H1 (cell line): ENCODE results near the gene PACSIN2. TPM values are rescaled to one million over a fixed set of nuclear protein-coding genes. Genes with fewer than 3 reads are reported as not detected.

Experiments used
- CTCF ChIA-PET: fragments of 300-600 bp; sonication (Branson Sonifier 250); formaldehyde crosslinking; loops from one replicate; lab custom pipeline; 2021; ENCODE audit not compliant: partially characterized antibody; lab: Charles Lee
- POLR2A ChIA-PET: fragments of 300-600 bp; sonication (Branson Sonifier 250); formaldehyde crosslinking; loops from one replicate; lab custom pipeline; 2021; ENCODE audit warnings: inconsistent platforms; ENCODE audit not compliant: partially characterized antibody; lab: Charles Lee
- DNase-seq, 2 experiments: peaks; one replicate each; pipeline versions ENCODE4 v3.0.0 to v3.0.0-alpha.2; 2010 to 2022; ENCODE audit warnings: low spot score in 2 of 2, low read depth in 1 of 2, mixed read lengths in 1 of 2
- FAIRE-seq: peaks from 2 replicates; lab custom pipeline; 2011; peaks lifted over from hg19 to GRCh38; lab: Jason Lieb, UNC
- H2AFZ ChIP-seq: 2 replicates; pipeline ENCODE4 v1.8.1; 2012; ENCODE audit warnings: low read length, inconsistent platforms
- H2AK5ac ChIP-seq: 2 replicates; pipeline ENCODE4 v1.6.1; 2013; ENCODE audit warnings: low read depth, low read length
- H2BK120ac ChIP-seq: replicated peaks from 2 replicates; pipeline ENCODE3; 2013; ENCODE audit warnings: low read depth, low read length, inconsistent platforms
- H2BK12ac ChIP-seq: 2 replicates; pipeline ENCODE4 v1.6.1; 2013; ENCODE audit warnings: low read depth, low read length
- H2BK15ac ChIP-seq: 2 replicates; pipeline ENCODE4 v1.6.1; 2013; ENCODE audit warnings: low read length
- H2BK20ac ChIP-seq: 2 replicates; pipeline ENCODE4 v1.6.1; 2013; ENCODE audit warnings: low read length
- H2BK5ac ChIP-seq: 2 replicates; pipeline ENCODE4 v1.6.1; 2013; ENCODE audit warnings: low read depth, low read length
- H3K14ac ChIP-seq: 2 replicates; pipeline ENCODE4 v1.6.1; 2013; ENCODE audit warnings: inconsistent platforms; ENCODE audit not compliant: insufficient read length
- H3K18ac ChIP-seq: 2 replicates; pipeline ENCODE4 v1.6.1; 2013; ENCODE audit warnings: low read length; ENCODE audit errors: extremely low read depth
- H3K23ac ChIP-seq: 2 replicates; pipeline ENCODE4 v1.6.1; 2013; ENCODE audit warnings: inconsistent platforms; ENCODE audit not compliant: insufficient read length
- H3K23me2 ChIP-seq: 2 replicates; pipeline ENCODE4 v1.6.1; 2013; ENCODE audit warnings: low read depth, low read length
- H3K27ac ChIP-seq: 2 replicates; pipeline ENCODE4 v1.6.1; 2011; ENCODE audit warnings: low read depth, low read length, inconsistent platforms
- H3K27me3 ChIP-seq, 4 experiments: replicated peaks in 1 of 4; 1 replicate in 1 of 4; 2 replicates in 3 of 4; pipeline versions ENCODE4 v1.6.1 to v1.8.1; 2011 to 2013; ENCODE audit warnings: low read length in 3 of 4, mild to moderate bottlenecking in 3 of 4, inconsistent platforms in 2 of 4, mixed read lengths in 2 of 4, moderate library complexity in 1 of 4; ENCODE audit not compliant: control insufficient read depth in 3 of 4, insufficient read depth in 3 of 4; ENCODE audit errors: extremely low read depth in 1 of 4
- H3K36me3 ChIP-seq, 4 experiments: 2 replicates each; pipeline versions ENCODE4 v1.6.1 to v1.8.1; 2011 to 2013; ENCODE audit warnings: mild to moderate bottlenecking in 4 of 4, low read length in 3 of 4, moderate library complexity in 2 of 4, control low read depth in 1 of 4, inconsistent platforms in 1 of 4; ENCODE audit not compliant: insufficient read depth in 4 of 4, control insufficient read depth in 2 of 4
- H3K4ac ChIP-seq: replicated peaks from 2 replicates; pipeline ENCODE3; 2013; ENCODE audit warnings: low read length, low read depth, mixed read lengths, inconsistent platforms; ENCODE audit not compliant: insufficient read length
- H3K4me1 ChIP-seq, 4 experiments: replicated peaks in 1 of 4; 1 replicate in 1 of 4; 2 replicates in 3 of 4; pipeline versions ENCODE4 v1.6.1 to v1.8.1; 2011 to 2013; ENCODE audit warnings: low read length in 3 of 4, inconsistent platforms in 2 of 4, mixed read lengths in 1 of 4; ENCODE audit not compliant: insufficient read depth in 4 of 4, control insufficient read depth in 3 of 4
- H3K4me2 ChIP-seq, 2 experiments: 2 replicates each; pipeline versions ENCODE4 v1.6.1 to v1.8.1; 2011 to 2013; ENCODE audit warnings: low read depth in 2 of 2, low read length in 2 of 2, control low read depth in 1 of 2, inconsistent platforms in 1 of 2, mild to moderate bottlenecking in 1 of 2; ENCODE audit not compliant: insufficient read depth in 1 of 2
- H3K4me3 ChIP-seq, 4 experiments: fragments of 200-600, 300-600 bp in 1 of 4; sonication (generic), shearing (Covaris generic), sonication (Bioruptor Twin) in 1 of 4; 2 replicates each; pipeline versions ENCODE4 v1.5.1 to v1.8.1; 2011 to 2016; ENCODE audit warnings: low read length in 4 of 4, low read depth in 3 of 4, control low read depth in 2 of 4, inconsistent platforms in 2 of 4, mild to moderate bottlenecking in 2 of 4, mixed read lengths in 1 of 4, moderate library complexity in 1 of 4; ENCODE audit not compliant: insufficient read depth in 2 of 4; ENCODE audit errors: extremely low read depth in 1 of 4
- H3K56ac ChIP-seq: replicated peaks from 2 replicates; pipeline ENCODE3; 2013; ENCODE audit warnings: low read depth, mild to moderate bottlenecking, mixed read lengths, low read length, inconsistent platforms; ENCODE audit not compliant: insufficient read length
- H3K79me1 ChIP-seq: 2 replicates; pipeline ENCODE4 v1.6.1; 2013; ENCODE audit warnings: low read depth, low read length, control low read depth
- H3K79me2 ChIP-seq, 2 experiments: 2 replicates each; pipeline versions ENCODE4 v1.6.1 to v1.8.1; 2012 to 2013; ENCODE audit warnings: low read length in 2 of 2, mild to moderate bottlenecking in 2 of 2, inconsistent platforms in 1 of 2; ENCODE audit not compliant: insufficient read depth in 2 of 2, control insufficient read depth in 1 of 2
- H3K9ac ChIP-seq, 4 experiments: replicated peaks in 1 of 4; 1 replicate in 1 of 4; 2 replicates in 3 of 4; pipeline versions ENCODE4 v1.6.1 to v1.8.1; 2011 to 2013; ENCODE audit warnings: low read depth in 3 of 4, low read length in 3 of 4, control low read depth in 2 of 4, mild to moderate bottlenecking in 2 of 4, moderate library complexity in 2 of 4, inconsistent platforms in 1 of 4; ENCODE audit errors: extremely low read depth in 1 of 4
- H3K9me3 ChIP-seq, 2 experiments: 2 replicates each; pipeline versions ENCODE4 v1.6.1 to v1.8.1; 2012 to 2013; ENCODE audit warnings: mild to moderate bottlenecking in 2 of 2, moderate library complexity in 2 of 2, control low read depth in 1 of 2, inconsistent platforms in 1 of 2, low read depth in 1 of 2, low read length in 1 of 2, mixed read lengths in 1 of 2; ENCODE audit not compliant: insufficient read depth in 2 of 2
- H4K20me1 ChIP-seq, 2 experiments: replicated peaks in 1 of 2; 2 replicates each; pipeline versions ENCODE3 to v1.8.1; 2011 to 2013; ENCODE audit warnings: inconsistent platforms in 2 of 2, low read length in 2 of 2, mild to moderate bottlenecking in 1 of 2; ENCODE audit not compliant: insufficient read depth in 2 of 2, control insufficient read depth in 1 of 2
- H4K5ac ChIP-seq: 2 replicates; pipeline ENCODE4 v1.6.1; 2013; ENCODE audit warnings: low read length, low read depth, mixed read lengths, inconsistent platforms; ENCODE audit not compliant: insufficient read length
- H4K8ac ChIP-seq: 2 replicates; pipeline ENCODE4 v1.8.0; 2013; ENCODE audit warnings: mild to moderate bottlenecking, moderate library complexity, low read length, inconsistent platforms; ENCODE audit not compliant: insufficient read depth; ENCODE audit errors: extremely low read depth
- H4K91ac ChIP-seq: replicated peaks from 2 replicates; pipeline ENCODE3; 2013; ENCODE audit warnings: low read length, mixed read lengths, inconsistent platforms; ENCODE audit not compliant: insufficient read length
- BCL11A ChIP-seq, 2 experiments: IDR thresholded peaks; one replicate each; pipeline ENCODE4 v1.6.1; 2011; ENCODE audit warnings: low read depth in 2 of 2, low read length in 2 of 2, mild to moderate bottlenecking in 2 of 2
- EGR1 ChIP-seq: IDR thresholded peaks from 2 replicates; pipeline ENCODE4 v1.6.1; 2011; ENCODE audit warnings: low read depth, low read length, borderline replicate concordance
- GABPA ChIP-seq: IDR thresholded peaks from 2 replicates; pipeline ENCODE4 v1.6.1; 2011; ENCODE audit warnings: mild to moderate bottlenecking, low read length, moderate library complexity, borderline replicate concordance; ENCODE audit not compliant: insufficient read depth
- KDM1A ChIP-seq: fragments of 200-600, 300-600 bp; sonication (generic); IDR thresholded peaks from 2 replicates; pipeline ENCODE4 v1.7.1; 2016; ENCODE audit warnings: mild to moderate bottlenecking, low read length, borderline replicate concordance
- POLR2AphosphoS5 ChIP-seq: IDR thresholded peaks from 2 replicates; pipeline ENCODE4 v1.6.1; 2011; ENCODE audit warnings: low read depth, low read length
- POU5F1 ChIP-seq: IDR thresholded peaks from 2 replicates; pipeline ENCODE4 v1.6.1; 2011; ENCODE audit warnings: low read depth, mild to moderate bottlenecking, low read length, moderate library complexity
- SAP30 ChIP-seq: fragments of 300-600 bp; sonication (generic); IDR thresholded peaks from 2 replicates; pipeline ENCODE4 v1.7.1; 2012; ENCODE audit warnings: low read length, moderate library complexity, mild to moderate bottlenecking, inconsistent platforms; ENCODE audit not compliant: insufficient read depth, insufficient replicate concordance
- SRF ChIP-seq: IDR thresholded peaks from 2 replicates; pipeline ENCODE4 v1.6.1; 2011; ENCODE audit warnings: mild to moderate bottlenecking, low read depth, low read length, moderate library complexity
- TEAD4 ChIP-seq: IDR thresholded peaks from 2 replicates; pipeline ENCODE4 v1.6.1; 2012; ENCODE audit warnings: low read depth, low read length, inconsistent platforms, mixed read lengths
- WGBS, 2 experiments: shearing (Covaris generic) in 1 of 2; methylation state at CpG; one replicate each; pipeline versions ENCODE4 v1.1.6 to v1.1.7; 2013 to 2015; ENCODE audit warnings: low lambda C conversion rate in 2 of 2, mixed read lengths in 2 of 2, inconsistent platforms in 1 of 2, low coverage in 1 of 2, missing lambda C conversion rate in 1 of 2; ENCODE audit not compliant: insufficient replicate concordance in 2 of 2, insufficient coverage in 1 of 2, insufficient read length in 1 of 2; ENCODE audit errors: extremely low coverage in 1 of 2, missing lambda C conversion rate in 1 of 2; 5-methylcytosine and 5-hydroxymethylcytosine counted together
- polyA plus RNA-seq, 7 experiments: library from polyadenylated mRNA; depleted of rRNA in 3 of 7; stranded (reverse) in 5 of 7; unstranded in 2 of 7; fragments of >200 nt in 5 of 7; fragments of 200-250 nt in 2 of 7; gene quantifications; 1 replicate in 5 of 7; 2 replicates in 1 of 7; 4 replicates in 1 of 7; pipeline versions ENCODE4 v1.2.1 to v1.2.3, GENCODE V29; 2011 to 2013; ENCODE audit warnings: missing spikeins in 2 of 7, mixed read lengths in 2 of 7
- total RNA-seq: library from RNA; stranded (reverse); fragmentation: NEBNext Ultra II Directional; extraction: Animal tissue kit (Norgen Biotek cat#: 25700); gene quantifications from 2 replicates; pipeline ENCODE4 v1.2.1, GENCODE V29; 2021

Gene PACSIN2
- total and polyA plus RNA-seq, 2 of the 8 experiments (the other 6 are each of a cell fraction or from before 2014, with no cell fraction given) = 44.8 to 64.2 TPM

DNA sequence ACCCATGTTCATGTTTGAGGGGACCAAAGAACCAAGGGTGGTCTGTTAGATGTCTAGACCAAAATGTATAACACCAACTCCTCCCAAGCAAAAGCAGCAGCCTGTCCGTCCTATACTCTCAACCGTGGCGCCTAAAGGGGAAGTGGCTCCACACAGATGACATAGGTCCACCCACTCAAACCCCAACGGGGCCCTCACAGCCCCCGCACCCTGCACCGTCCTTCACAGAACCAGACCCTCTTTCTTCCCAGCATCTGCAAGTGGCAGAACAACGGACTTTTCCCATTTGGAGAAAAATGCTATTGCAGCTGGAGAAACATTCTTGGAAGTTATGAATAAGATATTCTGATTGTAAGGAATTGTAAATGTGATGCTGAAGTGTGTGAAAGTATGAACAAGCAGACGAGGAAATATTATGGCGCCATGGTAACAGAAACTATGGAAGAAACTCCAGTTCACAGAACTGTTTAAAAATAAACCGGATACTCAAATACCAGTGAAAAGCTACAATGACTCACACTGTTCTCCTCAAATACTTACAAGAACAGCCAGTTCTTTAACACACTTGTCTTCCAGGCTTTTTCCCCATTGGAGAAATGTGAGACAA is 81.4 kb downstream of the PACSIN2 start:
- H4K91ac ChIP-seq = no peak overlapping the region
- no peak overlapping the region for H3K23ac ChIP-seq
- ChIA-PET CTCF (interaction anchor here (0.9 to 1.2 kb wide), 2 partner anchors 11 to 31 kb away, joined by 3 read pairs; no protein-coding TSS in a partner anchor), POLR2A (interaction anchor here (1.0 to 1.2 kb wide), 3 partner anchors 11 to 81 kb away, joined by 3 to 7 read pairs (median 4); partner anchors contain the start of gene PACSIN2)
- no peaks in the 10 kb centered on the region for H3K9me3 ChIP-seq
- no peak overlapping the region for H4K5ac ChIP-seq
- H3K4me2 ChIP-seq = no peak overlapping the region
- peaks cover 16% of the 10 kb centered on the region for H3K79me1 ChIP-seq
- no peaks in the 10 kb centered on the region for H3K23me2 ChIP-seq
- H2AK5ac ChIP-seq = no peak overlapping the region
- FAIRE-seq (no peak), DNase-seq (no peak)
- peaks cover 4 to 81% of the 10 kb centered on the region in 2 experiments; a peak in 3 of 4 replicates for H3K79me2 ChIP-seq
- H3K27ac ChIP-seq = no peak overlapping the region
- H3K27me3 ChIP-seq = no peaks in the 10 kb centered on the region
- peaks cover 4 to 22% of the 10 kb centered on the region in 2 experiments for H4K20me1 ChIP-seq
- no peak overlapping the region for H3K9ac ChIP-seq
- H2BK12ac ChIP-seq = no peak overlapping the region
- no peak overlapping the region for H2AFZ ChIP-seq
- no peak overlapping the region for H2BK20ac ChIP-seq
- WGBS, 2 experiments = 92% methylated on average over 10 of the region's 10 CpGs; no CpG with 5 or more reads in 1 of the 2 experiments
- peaks cover 0 to 3% (median 0%) of the 10 kb centered on the region in 4 experiments; a peak in 2 of 7 replicates for H3K4me1 ChIP-seq
- H3K4me3 ChIP-seq = no peak overlapping the region
- no peak overlapping the region for H3K18ac ChIP-seq
- TF ChIP-seq POU5F1 = no peak
- TF ChIP-seq EGR1 = no peak
- TF ChIP-seq KDM1A = no peak
- no peak for TF ChIP-seq GABPA
- TF ChIP-seq POLR2AphosphoS5 = no peak
- TF ChIP-seq SAP30 = no peak
- TF ChIP-seq SRF = no peak
- TF ChIP-seq TEAD4 = no peak
- TF ChIP-seq BCL11A (IDR thresholded peaks at IDR 0.05; ENCODE audit: low read depth in 2 of 2, low read length in 2 of 2) = no peak
- H4K8ac ChIP-seq = no peak overlapping the region
- no peak overlapping the region for H2BK5ac ChIP-seq
- no peak overlapping the region for H3K56ac ChIP-seq
- no peak overlapping the region for H2BK120ac ChIP-seq
- H3K36me3 ChIP-seq = no peaks in the 10 kb centered on the region
- H3K4ac ChIP-seq = no peak overlapping the region
- H2BK15ac ChIP-seq = no peak overlapping the region
- H3K14ac ChIP-seq = no peak overlapping the region
